Right lobe of liver (tissue), 6 donors: ENCODE data around the gene HNMT. TPM values are rescaled to one million over a fixed set of nuclear protein-coding genes. Genes with fewer than 3 reads are reported as not detected.
A peak's percentile ranks its signal among the peaks of the same experiment; 100 is the strongest.

Experiments
- ATAC-seq, 4 donors: fragments of 200-7000 bp; cut with Tn5 transposase; one replicate each; pipeline ENCODE4 v1.9.1; 2020; ENCODE audit warnings: mild to moderate bottlenecking in 4 of 4, moderate library complexity in 4 of 4
- DNase-seq, 3 donors: peaks; one replicate each; pipeline ENCODE4 v3.0.0-alpha.2; 2020
- H3K27ac ChIP-seq, 3 donors: fragments of 200-600 bp; one replicate each; pipeline ENCODE4 v1.8.0; 2022
- H3K27me3 ChIP-seq, 2 donors: fragments of 200-600 bp; one replicate each; pipeline ENCODE4 v1.8.0; 2022
- H3K36me3 ChIP-seq, 4 donors: fragments of 200-600 bp; sonication (generic) in 1 of 4; one replicate each; pipeline versions ENCODE4 v1.5.1 to v1.8.0; 2017 to 2022; ENCODE audit warnings: control low read depth in 1 of 4
- H3K4me1 ChIP-seq, 4 donors: fragments of 200-600 bp; sonication (generic) in 1 of 4; one replicate each; pipeline versions ENCODE4 v1.5.1 to v1.8.0; 2017 to 2022; ENCODE audit warnings: control low read depth in 1 of 4
- H3K4me3 ChIP-seq, 3 donors: fragments of 200-600 bp; one replicate each; pipeline ENCODE4 v1.8.0; 2022
- H3K9me3 ChIP-seq, 4 donors: fragments of 200-600 bp; sonication (generic) in 1 of 4; one replicate each; pipeline versions ENCODE4 v1.5.1 to v1.8.0; 2017 to 2022; ENCODE audit warnings: control low read depth in 1 of 4
- CTCF ChIP-seq, 4 donors: fragments of 200-600 bp in 3 of 4; fragments of 450-650 bp in 1 of 4; IDR thresholded peaks; one replicate each; pipeline versions ENCODE4 v1.5.1 to v1.8.0; 2016 to 2022; ENCODE audit warnings: antibody characterized with exemption in 4 of 4, mild to moderate bottlenecking in 2 of 4
- POLR2A ChIP-seq: fragments of 450-650 bp; IDR thresholded peaks from one replicate; pipeline ENCODE4 v1.6.1; 2017; ENCODE audit warnings: antibody characterized with exemption, mild to moderate bottlenecking
- WGBS: methylation state at CpG from one replicate; pipeline ENCODE4 v1.1.6; 2018; ENCODE audit warnings: low coverage, low lambda C conversion rate; ENCODE audit not compliant: insufficient coverage; ENCODE audit errors: missing lambda C conversion rate; 5-methylcytosine and 5-hydroxymethylcytosine counted together
- intact Hi-C, 2 donors: fragments of 100-400 bp; cut with DNase I; formaldehyde crosslinking; loops; one replicate each; pipeline versions ENCODE4 v1.11.2 to v1.14.1; 2022
- total RNA-seq, 6 experiments: library from RNA; depleted of rRNA in 2 of 6; stranded (reverse); fragments of >200 nt in 2 of 6; fragmentation: NEBNext Ultra II Directional in 3 of 6; extraction: Animal tissue kit (Norgen Biotek cat#: 25700) in 3 of 6; gene quantifications; one replicate each; pipeline versions ENCODE4 v1.1.0 to v1.2.4, GENCODE V29; 2016 to 2023
- donor health status: DM: no; HTN: yes; CAD: no.
- donor health status: DM: no; HTN: no; CAD: no.
- donor health status: DM: no; HTN: no; CAD: no.
- donor health status: DM: no; HTN: yes; CAD: no.
- donor health status: DM: no; HTN: yes; CAD: no.

The HNMT gene
- total RNA-seq, 6 experiments from 2014 or later, result 47.2 to 101 (median 59.8) TPM

GRCh38 chr2:137975280-137976271 is 11.3 kb downstream of the HNMT start:
- Histone ChIP-seq H3K9me3 (no peaks in the 10 kb centered on the region), H3K4me1 (peaks cover 0 to 23% (median 4%) of the 10 kb centered on the region in 4 donors), H3K27ac (peak overlapping the region in 2 of 3 donors; percentile 68 to 70), H3K27me3 (no peaks in the 10 kb centered on the region), H3K36me3 (peaks cover 0 to 22% (median 12%) of the 10 kb centered on the region in 4 donors), H3K4me3 (no peak overlapping the region)
- TF ChIP-seq CTCF (IDR thresholded peaks at IDR 0.05), result no peak
- no peak for TF ChIP-seq POLR2A
- intact Hi-C loops, result no loop called here
- DNase-seq (no peak), ATAC-seq (peak; percentile 94 to 97 (median 94))
- WGBS, result 49% methylated on average over 8 of the region's 8 CpGs

GRCh38 chr2:137976274-137976673 is 12.0 kb downstream of the HNMT start:
- peaks cover 0 to 18% (median 9%) of the 10 kb centered on the region in 4 donors for H3K36me3 ChIP-seq
- H3K4me3 ChIP-seq, result no peak overlapping the region
- peaks cover 0 to 23% (median 4%) of the 10 kb centered on the region in 4 donors for H3K4me1 ChIP-seq
- WGBS, result 65% methylated on average over 3 of the region's 3 CpGs
- TF ChIP-seq POLR2A, result no peak
- intact Hi-C loops, result no loop called here
- H3K9me3 ChIP-seq, result no peaks in the 10 kb centered on the region
- ATAC-seq (no peak), DNase-seq (no peak)
- peak overlapping the region in 2 of 3 donors; percentile 68 to 70 for H3K27ac ChIP-seq
- H3K27me3 ChIP-seq, result no peaks in the 10 kb centered on the region

- no peaks in the 10 kb centered on the region for H3K9me3 ChIP-seq
- H3K36me3 ChIP-seq, result peaks cover 0 to 17% (median 8%) of the 10 kb centered on the region in 4 donors
- H3K27ac ChIP-seq, result no peak overlapping the region
- no peaks in the 10 kb centered on the region for H3K27me3 ChIP-seq
- H3K4me1 ChIP-seq, result peaks cover 0 to 23% (median 4%) of the 10 kb centered on the region in 4 donors
- DNase-seq (no peak), ATAC-seq (no peak)
- no peak overlapping the region for H3K4me3 ChIP-seq
- intact Hi-C loops, result no loop called here
- TF ChIP-seq POLR2A (no peak), CTCF (IDR thresholded peaks at IDR 0.05) (no peak)
These were observed 13.5 kb downstream of the HNMT start for GRCh38 chr2:137977790-137978189.

GRCh38 chr2:137980459-137980858 is 16.2 kb downstream of the HNMT start:
- H3K27me3 ChIP-seq, result no peaks in the 10 kb centered on the region
- H3K27ac ChIP-seq, result no peak overlapping the region
- no peak for TF ChIP-seq CTCF (IDR thresholded peaks at IDR 0.05)
- no peak for TF ChIP-seq POLR2A
- intact Hi-C loops, result no loop called here
- no peak overlapping the region for H3K4me3 ChIP-seq
- peaks cover 0 to 10% (median 0%) of the 10 kb centered on the region in 4 donors for H3K4me1 ChIP-seq
- DNase-seq (no peak), ATAC-seq (no peak)
- no peaks in the 10 kb centered on the region for H3K9me3 ChIP-seq
- peaks cover 0 to 16% (median 10%) of the 10 kb centered on the region in 4 donors for H3K36me3 ChIP-seq

- H3K27ac ChIP-seq, result no peak overlapping the region
- intact Hi-C loops, result no loop called here
- WGBS, result 88% methylated on average over 10 of the region's 11 CpGs
- peaks cover 0 to 2% (median 0%) of the 10 kb centered on the region in 4 donors for H3K4me1 ChIP-seq
- no peak overlapping the region for H3K4me3 ChIP-seq
- no peak for DNase-seq
- peaks cover 0 to 16% (median 10%) of the 10 kb centered on the region in 4 donors for H3K36me3 ChIP-seq
- H3K9me3 ChIP-seq, result no peaks in the 10 kb centered on the region
- TF ChIP-seq CTCF (IDR thresholded peaks at IDR 0.05) (no peak), POLR2A (no peak)
- ATAC-seq, result no peak
- no peaks in the 10 kb centered on the region for H3K27me3 ChIP-seq
These were observed 16.9 kb downstream of the HNMT start for GRCh38 chr2:137981112-137981656.
